HepG2 (cell line): ENCODE results near the gene PTH2. TPM values are rescaled to one million over a fixed set of nuclear protein-coding genes. Genes with fewer than 3 reads are reported as not detected.

Source experiments
- ATAC-seq: fragments of 200-7000 bp; cut with Tn5 transposase; 3 replicates; pipeline ENCODE4 v1.9.1; 2020; ENCODE audit warnings: mild to moderate bottlenecking, moderate library complexity
- BruUV-seq: library from RNA; stranded (reverse); fragments of 400-500 nt; replicated peaks from 2 replicates; lab custom pipeline; 2021; lab: Mats Ljungman, UMichigan
- CTCF ChIA-PET: fragments of 300-600 bp; formaldehyde crosslinking; extraction: SDS; loops from one replicate; lab custom pipeline; 2021; ENCODE audit warnings: low total read pairs, inconsistent platforms, low intra/inter-chr PET ratio; lab: Yijun Ruan, JAX
- POLR2A ChIA-PET: fragments of 350-600 bp; sonication (Branson Sonifier 250); formaldehyde crosslinking; loops from one replicate; lab custom pipeline; 2020; ENCODE audit warnings: antibody characterized with exemption, inconsistent platforms; lab: Yijun Ruan, JAX
- DNase-seq: peaks from one replicate; pipeline ENCODE4 v3.0.0-alpha.2; 2015; ENCODE audit warnings: low spot score
- FAIRE-seq: peaks from 3 replicates; lab custom pipeline; 2011; peaks lifted over from hg19 to GRCh38; lab: Jason Lieb, UNC
- H2AFZ ChIP-seq: one replicate; pipeline ENCODE4 v1.6.1; 2011; ENCODE audit warnings: low read length, inconsistent platforms
- H3K27ac ChIP-seq: fragments of 300-600 bp; 3 replicates; pipeline ENCODE4 v1.8.0; 2011; ENCODE audit warnings: mixed run types, mild to moderate bottlenecking, mixed read lengths, low read length, inconsistent platforms; ENCODE audit not compliant: insufficient read depth; ENCODE audit errors: extremely low read length
- H3K27me3 ChIP-seq, 2 experiments: fragments of 200-600 bp in 1 of 2; 2 replicates in 1 of 2; 3 replicates in 1 of 2; pipeline versions ENCODE4 v1.6.0 to v1.8.0; 2011; ENCODE audit warnings: low read length in 2 of 2, mild to moderate bottlenecking in 2 of 2, moderate library complexity in 2 of 2, inconsistent platforms in 1 of 2; ENCODE audit not compliant: insufficient read depth in 2 of 2, control insufficient read depth in 1 of 2
- H3K36me3 ChIP-seq, 2 experiments: fragments of 200-600 bp in 1 of 2; replicated peaks in 1 of 2; 2 replicates in 1 of 2; 3 replicates in 1 of 2; pipeline versions ENCODE4 v1.5.1 to v1.8.0; 2011; ENCODE audit warnings: low read length in 2 of 2, inconsistent platforms in 1 of 2; ENCODE audit not compliant: insufficient read depth in 2 of 2, control insufficient read depth in 1 of 2
- H3K4me1 ChIP-seq: 2 replicates; pipeline ENCODE4 v1.5.1; 2012; ENCODE audit warnings: low read length, inconsistent platforms; ENCODE audit not compliant: insufficient read depth
- H3K4me2 ChIP-seq: 2 replicates; pipeline ENCODE4 v1.6.0; 2011; ENCODE audit warnings: low read depth, low read length, inconsistent platforms
- H3K4me3 ChIP-seq, 3 experiments: fragments of 200-600 bp in 1 of 3; sonication (generic), shearing (Covaris generic) in 1 of 3; replicated peaks in 1 of 3; 2 replicates each; pipeline ENCODE4 v1.5.1; 2011 to 2016; ENCODE audit warnings: low read length in 3 of 3, inconsistent platforms in 2 of 3, low read depth in 2 of 3, mild to moderate bottlenecking in 2 of 3, control low read depth in 1 of 3, mixed read lengths in 1 of 3; ENCODE audit not compliant: insufficient read depth in 1 of 3
- H3K79me2 ChIP-seq: one replicate; pipeline ENCODE4 v1.6.1; 2011; ENCODE audit warnings: low read length, inconsistent platforms; ENCODE audit not compliant: insufficient read depth
- H3K9ac ChIP-seq: 2 replicates; pipeline ENCODE4 v1.6.0; 2011; ENCODE audit warnings: mild to moderate bottlenecking, low read depth, low read length, inconsistent platforms; ENCODE audit not compliant: insufficient read depth
- H3K9me3 ChIP-seq: 2 replicates; pipeline ENCODE4 v1.5.1; 2012; ENCODE audit warnings: mild to moderate bottlenecking, low read length
- H4K20me1 ChIP-seq: 2 replicates; pipeline ENCODE4 v1.6.0; 2011; ENCODE audit warnings: inconsistent platforms, mild to moderate bottlenecking, low read length, moderate library complexity; ENCODE audit not compliant: insufficient read depth
- HNRNPH1 ChIP-seq: fragments of 200-400 bp; formaldehyde crosslinking; optimal IDR thresholded peaks from 2 replicates; pipeline ENCODE3; 2017; ENCODE audit warnings: mild to moderate bottlenecking, low read depth, low read length
- HOXA7 ChIP-seq: sonication (generic); formaldehyde crosslinking; IDR thresholded peaks from 2 replicates; pipeline ENCODE4 v1.8.1; 2022; ENCODE audit warnings: mild to moderate bottlenecking, missing genetic modification reagents, moderate library complexity
- NONO ChIP-seq, 2 experiments: fragments of 450-650 bp in 1 of 2; sonication (generic) in 1 of 2; formaldehyde crosslinking in 1 of 2; IDR thresholded peaks in 1 of 2; conservative IDR thresholded peaks in 1 of 2; 2 replicates each; pipeline versions ENCODE4 v1.6.1 to v1.8.0; 2017 to 2022; ENCODE audit warnings: mild to moderate bottlenecking in 1 of 2, missing genetic modification reagents in 1 of 2, moderate library complexity in 1 of 2
- NR0B2 ChIP-seq: sonication (generic); formaldehyde crosslinking; IDR thresholded peaks from 2 replicates; pipeline ENCODE4 v1.4.0; 2020; ENCODE audit warnings: mild to moderate bottlenecking, missing genetic modification reagents
- PRDM15 ChIP-seq: sonication (generic); formaldehyde crosslinking; IDR thresholded peaks from 2 replicates; pipeline ENCODE4 v1.4.0; 2020; ENCODE audit warnings: missing genetic modification reagents
- ZHX2 ChIP-seq, 2 experiments: sonication (generic) in 1 of 2; formaldehyde crosslinking in 1 of 2; IDR thresholded peaks; 2 replicates each; pipeline versions ENCODE4 v1.6.1 to v1.9.0; 2014 to 2022; ENCODE audit warnings: antibody characterized with exemption in 1 of 2, borderline replicate concordance in 1 of 2, inconsistent platforms in 1 of 2, low read depth in 1 of 2, missing genetic modification reagents in 1 of 2
- WGBS: methylation state at CpG from one replicate; pipeline ENCODE4 v1.1.6; 2017; ENCODE audit warnings: low lambda C conversion rate; 5-methylcytosine and 5-hydroxymethylcytosine counted together
- in situ Hi-C: cut with HindIII; loops from 2 replicates; pipeline ENCODE4 v1.10.0; 2017; ENCODE audit warnings: low pct_unique_long_range_greater_than_20kb; ENCODE audit not compliant: extremely low pct_ligation_motif_present
- intact Hi-C: fragments of 100-400 bp; cut with micrococcal nuclease; formaldehyde crosslinking; loops from one replicate; pipeline ENCODE4 v1.10.0; 2022; ENCODE audit not compliant: unreplicated experiment
- polyA plus RNA-seq, 8 experiments: library from polyadenylated mRNA; depleted of rRNA in 3 of 8; stranded (reverse) in 7 of 8; unstranded in 1 of 8; fragments of >200 nt; fragmentation: Illumina TruSeq in 4 of 8; extraction: Trizol in 4 of 8; gene quantifications; 2 replicates each; pipeline versions ENCODE4 v1.2.1 to v1.2.3, GENCODE V29; 2011 to 2016; ENCODE audit warnings: low read depth in 4 of 8, missing spikeins in 1 of 8, mixed read lengths in 1 of 8; ENCODE audit not compliant: insufficient read depth in 1 of 8
- total RNA-seq, 5 experiments: library from RNA; depleted of rRNA; stranded (reverse); fragments of >200 nt; fragmentation: Illumina TruSeq; extraction: Trizol; gene quantifications; 2 replicates each; pipeline ENCODE4 v1.2.3, GENCODE V29; 2016; ENCODE audit warnings: low read depth in 1 of 5

Gene PTH2
- total and polyA plus RNA-seq, 2 of the 13 experiments (the other 11 are each of a cell fraction or from before 2014, with no cell fraction given), result not detected

- POLR2A ChIA-PET, result no interaction called here
- CTCF ChIA-PET, result no interaction called here
- 20% methylated on average over 5 of the region's 7 CpGs for WGBS
- no peaks in the 10 kb centered on the region for H3K36me3 ChIP-seq
- no peak for ATAC-seq
- H3K27me3 ChIP-seq, result peaks cover 9 to 19% of the 10 kb centered on the region in 2 experiments; a peak in 4 of 5 replicates
- no peak for TF ChIP-seq HOXA7 (CRISPR knock-in tag)
- TF ChIP-seq NR0B2 (CRISPR knock-in tag), result no peak
- TF ChIP-seq HNRNPH1, result no peak
- no peak for TF ChIP-seq ZHX2 (IDR thresholded peaks at IDR 0.05; ENCODE audit: low read depth)
- TF ChIP-seq ZHX2 (CRISPR knock-in tag; IDR thresholded peaks at IDR 0.05; ENCODE audit: borderline replicate concordance), result no peak
- no peak for TF ChIP-seq PRDM15
- TF ChIP-seq NONO (IDR thresholded peaks at IDR 0.05), result no peak
- no peak for TF ChIP-seq NONO (CRISPR knock-in tag; conservative IDR thresholded peaks at IDR 0.05)
- no peak overlapping the region for H3K9ac ChIP-seq
- no peak for DNase-seq
- H3K4me3 ChIP-seq, result no peak overlapping the region
- no peaks in the 10 kb centered on the region for H4K20me1 ChIP-seq
- no peak overlapping the region for H2AFZ ChIP-seq
- no TSS peak for BruUV-seq
- intact Hi-C loops (no loop called here), in situ Hi-C loops (no loop called here)
- no peak for FAIRE-seq
- H3K27ac ChIP-seq, result no peak overlapping the region
- no peaks in the 10 kb centered on the region for H3K79me2 ChIP-seq
- H3K4me1 ChIP-seq, result no peaks in the 10 kb centered on the region
- no peaks in the 10 kb centered on the region for H3K9me3 ChIP-seq
- no peak overlapping the region for H3K4me2 ChIP-seq
These were observed 16.2 kb downstream of the PTH2 start for GRCh38 chr19:49407079-49407478.
